ENCODE data around the gene RHOBTB3.

RHOBTB3 gene

GRCh38 chr5:95770830-95771708, 39.9 kb downstream of the RHOBTB3 start:
- no peak for DNase-seq

GRCh38 chr5:95771892-95772291, 40.8 kb downstream of the RHOBTB3 start:
- DNase-seq: no peak

GRCh38 chr5:95773335-95774059, 42.4 kb downstream of the RHOBTB3 start:
- no peak for DNase-seq

GRCh38 chr5:95777441-95777840, 46.3 kb downstream of the RHOBTB3 start:
- DNase-seq: no peak

- no peak for DNase-seq
Measured at GRCh38 chr5:95778713-95779436, 47.7 kb downstream of the RHOBTB3 start.

- DNase-seq: no peak
Measured at GRCh38 chr5:95779611-95780010, 48.5 kb downstream of the RHOBTB3 start.

GRCh38 chr5:95780597-95780996, 49.5 kb downstream of the RHOBTB3 start:
- no peak for DNase-seq

- DNase-seq: peak; percentile 41
Measured at GRCh38 chr5:95781101-95781583, 50.0 kb downstream of the RHOBTB3 start.

GRCh38 chr5:95782181-95782580, 51.0 kb downstream of the RHOBTB3 start:
- DNase-seq: no peak

GRCh38 chr5:95783661-95784060, 52.5 kb downstream of the RHOBTB3 start:
- no peak for DNase-seq

- no peak for DNase-seq
Measured at GRCh38 chr5:95784514-95785302, 53.6 kb downstream of the RHOBTB3 start.

GRCh38 chr5:95786821-95787418, 55.8 kb downstream of the RHOBTB3 start:
- DNase-seq: no peak

GRCh38 chr5:95788493-95788892, 57.4 kb downstream of the RHOBTB3 start:
- DNase-seq: no peak

GRCh38 chr5:95791751-95792150, 60.6 kb downstream of the RHOBTB3 start:
- no peak for DNase-seq

GRCh38 chr5:95794070-95794516, 63.0 kb downstream of the RHOBTB3 start:
- no peak for DNase-seq

GRCh38 chr5:95797301-95797700, 66.2 kb downstream of the RHOBTB3 start:
- DNase-seq: no peak

- DNase-seq: no peak
Measured at GRCh38 chr5:95798048-95798447, 66.9 kb downstream of the RHOBTB3 start.

- no peak for DNase-seq
Measured at GRCh38 chr5:95798545-95798944, 67.4 kb downstream of the RHOBTB3 start.

- DNase-seq: no peak
Measured at GRCh38 chr5:95799191-95799835, 68.2 kb downstream of the RHOBTB3 start.

- DNase-seq: no peak
Measured at GRCh38 chr5:95800553-95800952, 69.4 kb downstream of the RHOBTB3 start.

GRCh38 chr5:95801532-95801931, 70.4 kb downstream of the RHOBTB3 start:
- no peak for DNase-seq
